Measurements from ENCODE around the gene IL6.
"Not testable (repeated sequence)": the region's sequence is repeated elsewhere in the genome, so short reads cannot be mapped to it uniquely, and the experiment has no call there.

The IL6 gene

GRCh38 chr7:22771194-22771871 lies 44.3 kb downstream of the IL6 start:
- H3K4me3 ChIP-seq (ENCODE audit: low read length): no peak overlapping the region
- no peak for TF ChIP-seq ZNF274 (IDR thresholded peaks at IDR 0.05; ENCODE audit: low read depth, low read length)

- no peak for TF ChIP-seq ZNF274 (IDR thresholded peaks at IDR 0.05; ENCODE audit: low read depth, low read length)
- no peak overlapping the region for H3K4me3 ChIP-seq (ENCODE audit: low read length)
Measured at GRCh38 chr7:22771872-22772228, 44.9 kb downstream of the IL6 start.

- no peak for TF ChIP-seq ZNF274 (IDR thresholded peaks at IDR 0.05; ENCODE audit: low read depth, low read length)
- no peak overlapping the region for H3K4me3 ChIP-seq (ENCODE audit: low read length)
Measured at GRCh38 chr7:22772885-22773284, 45.9 kb downstream of the IL6 start.

GRCh38 chr7:22776964-22777363 lies 50.0 kb downstream of the IL6 start:
- no peak for TF ChIP-seq ZNF274 (IDR thresholded peaks at IDR 0.05; ENCODE audit: low read depth, low read length)
- no peak overlapping the region for H3K4me3 ChIP-seq (ENCODE audit: low read length)

GRCh38 chr7:22779730-22780323 lies 52.8 kb downstream of the IL6 start:
- not testable (repeated sequence) for H3K4me3 ChIP-seq (ENCODE audit: low read length)

GRCh38 chr7:22781230-22781711 lies 54.3 kb downstream of the IL6 start:
- TF ChIP-seq ZNF274 (IDR thresholded peaks at IDR 0.05; ENCODE audit: low read depth, low read length): no peak
- H3K4me3 ChIP-seq (ENCODE audit: low read length): no peak overlapping the region
